GM12878 (cell line): ENCODE data around the gene ENTREP3.

Source experiments
- EP300 ChIP-seq, 2 experiments: fragments of 150-350 bp in 1 of 2; IDR thresholded peaks; 2 replicates each; pipeline ENCODE4 v1.6.1; 2011 to 2012; ENCODE audit warnings: low read depth in 2 of 2, low read length in 2 of 2, borderline replicate concordance in 1 of 2, improper control_type of control experiment in 1 of 2, inconsistent platforms in 1 of 2; ENCODE audit not compliant: control insufficient read depth in 1 of 2
- EZH2 ChIP-seq: IDR thresholded peaks from 2 replicates; pipeline ENCODE4 v1.6.1; 2012; ENCODE audit warnings: low read depth, mild to moderate bottlenecking, control low read depth, inconsistent platforms, low read length, borderline replicate concordance; ENCODE audit not compliant: control insufficient read depth
- NFYB ChIP-seq: IDR thresholded peaks from 2 replicates; pipeline ENCODE4 v1.6.1; 2011; ENCODE audit warnings: low read depth, mild to moderate bottlenecking, low read length, improper control_type of control experiment, moderate library complexity; ENCODE audit not compliant: insufficient read depth
- POLR2A ChIP-seq: IDR thresholded peaks from 2 replicates; pipeline ENCODE4 v1.6.1; 2011; ENCODE audit warnings: low read depth, mild to moderate bottlenecking, low read length
- SMC3 ChIP-seq: IDR thresholded peaks from 2 replicates; pipeline ENCODE4 v1.6.1; 2011; ENCODE audit warnings: low read length, improper control_type of control experiment, borderline replicate concordance
- TCF7 ChIP-seq: IDR thresholded peaks from 2 replicates; pipeline ENCODE4 v1.6.1; 2014; ENCODE audit warnings: antibody characterized with exemption, borderline replicate concordance
- ZNF274 ChIP-seq: IDR thresholded peaks from one replicate; pipeline ENCODE4 v1.8.0; 2011; ENCODE audit not compliant: insufficient read length, insufficient read depth

- TF ChIP-seq EZH2, result no peak
- no peak for TF ChIP-seq TCF7
- no peak for TF ChIP-seq EP300 (IDR thresholded peaks at IDR 0.05; ENCODE audit: borderline replicate concordance in 1 of 2, control insufficient read depth in 1 of 2, low read depth in 2 of 2, low read length in 2 of 2)
- no peak for TF ChIP-seq ZNF274
- TF ChIP-seq POLR2A, result no peak
- no peak for TF ChIP-seq SMC3
- no peak for TF ChIP-seq NFYB
Measured at GRCh38 chr1:155241069-155241679, 14.1 kb downstream of the ENTREP3 start.
